ENCODE results near the gene TMEM108. TPM values are rescaled to one million over a fixed set of nuclear protein-coding genes. Genes with fewer than 3 reads are reported as not detected.
A peak's percentile ranks its signal among the peaks of the same experiment; 100 is the strongest.

TMEM108 gene
- total RNA-seq, 5 donors from 2014 or later (not counting 1 experiment from before 2014, with no cell fraction given), result 0.96 TPM; not detected in 4

DNA sequence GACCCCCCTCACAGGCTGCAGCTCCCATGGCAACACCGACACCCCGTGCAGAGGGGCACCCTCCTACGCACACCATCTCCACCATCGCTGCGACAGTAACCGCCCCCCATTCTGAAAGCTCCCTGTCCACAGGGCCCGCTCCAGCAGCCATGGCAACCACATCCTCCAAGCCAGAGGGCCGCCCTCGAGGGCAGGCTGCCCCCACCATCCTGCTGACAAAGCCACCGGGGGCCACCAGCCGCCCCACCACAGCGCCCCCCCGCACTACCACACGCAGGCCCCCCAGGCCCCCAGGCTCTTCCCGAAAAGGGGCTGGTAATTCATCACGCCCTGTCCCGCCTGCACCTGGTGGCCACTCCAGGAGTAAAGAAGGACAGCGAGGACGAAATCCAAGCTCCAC, 341.7 kb downstream of the TMEM108 start:
- POLR2A ChIA-PET, result no interaction called here
- Histone ChIP-seq H3K9me3 (no peaks in the 10 kb centered on the region), H3K27ac (ENCODE audit: low read length) (no peak overlapping the region), H3K36me3 (ENCODE audit: control insufficient read depth in 2 of 2, extremely low read depth in 1 of 2, insufficient read depth in 1 of 2, low read length in 1 of 2) (no peaks in the 10 kb centered on the region), H3K27me3 (replicated peaks in 1 of 2; ENCODE audit: control insufficient read depth in 2 of 2, extremely low read depth in 1 of 2, insufficient read depth in 2 of 2, low read length in 1 of 2) (peaks cover 0 to 6% of the 10 kb centered on the region in 2 experiments), H3K4me3 (ENCODE audit: control insufficient read depth in 1 of 2, extremely low read depth in 1 of 2, low read length in 1 of 2) (no peak overlapping the region), H3K4me1 (ENCODE audit: control insufficient read depth in 1 of 2, extremely low read depth in 1 of 2, insufficient read depth in 2 of 2, low read length in 2 of 2) (no peaks in the 10 kb centered on the region)
- Mint-ChIP-seq H3K36me3 (no peaks in the 10 kb centered on the region), H3K27me3 (peaks cover 0 to 1% of the 10 kb centered on the region in 2 donors), H3K4me1 (no peaks in the 10 kb centered on the region), H3K27ac (no peak overlapping the region), H3K9me3 (no peaks in the 10 kb centered on the region), H3K4me3 (no peak overlapping the region)
- WGBS (ENCODE audit: insufficient coverage), result 92% methylated on average over 16 of the region's 19 CpGs
- CTCF ChIA-PET, result no interaction called here
- ATAC-seq (replicated peaks in 1 of 4), result no peak
- no peak for DNase-seq

DNA sequence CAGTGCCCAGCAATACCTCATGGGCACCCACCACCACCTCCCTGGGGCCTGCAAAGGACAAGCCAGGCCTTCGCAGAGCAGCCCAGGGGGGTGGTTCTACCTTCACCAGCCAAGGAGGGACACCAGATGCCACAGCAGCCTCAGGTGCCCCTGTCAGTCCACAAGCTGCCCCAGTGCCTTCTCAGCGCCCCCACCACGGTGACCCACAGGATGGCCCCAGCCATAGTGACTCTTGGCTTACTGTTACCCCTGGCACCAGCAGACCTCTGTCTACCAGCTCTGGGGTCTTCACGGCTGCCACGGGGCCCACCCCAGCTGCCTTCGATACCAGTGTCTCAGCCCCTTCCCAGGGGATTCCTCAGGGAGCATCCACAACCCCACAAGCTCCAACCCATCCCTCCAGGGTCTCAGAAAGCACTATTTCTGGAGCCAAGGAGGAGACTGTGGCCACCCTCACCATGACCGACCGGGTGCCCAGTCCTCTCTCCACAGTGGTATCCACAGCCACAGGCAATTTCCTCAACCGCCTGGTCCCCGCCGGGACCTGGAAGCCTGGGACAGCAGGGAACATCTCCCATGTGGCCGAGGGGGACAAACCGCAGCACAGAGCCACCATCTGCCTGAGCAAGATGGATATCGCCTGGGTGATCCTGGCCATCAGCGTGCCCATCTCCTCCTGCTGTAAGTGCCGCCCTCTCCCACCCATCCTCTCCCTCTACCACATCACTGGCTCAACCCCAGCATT, 342.5 kb downstream of the TMEM108 start:
- H3K27me3 ChIP-seq (replicated peaks in 1 of 2; ENCODE audit: control insufficient read depth in 2 of 2, extremely low read depth in 1 of 2, insufficient read depth in 2 of 2, low read length in 1 of 2), result peaks cover 0 to 6% of the 10 kb centered on the region in 2 experiments
- Mint-ChIP-seq H3K36me3 (no peaks in the 10 kb centered on the region), H3K4me1 (no peaks in the 10 kb centered on the region), H3K27me3 (peaks cover 0 to 3% of the 10 kb centered on the region in 2 donors), H3K4me3 (no peak overlapping the region), H3K9me3 (no peaks in the 10 kb centered on the region), H3K27ac (no peak overlapping the region)
- WGBS (ENCODE audit: insufficient coverage), result 91% methylated on average over 16 of the region's 16 CpGs
- no peaks in the 10 kb centered on the region for H3K9me3 ChIP-seq
- H3K4me1 ChIP-seq (ENCODE audit: control insufficient read depth in 1 of 2, extremely low read depth in 1 of 2, insufficient read depth in 2 of 2, low read length in 2 of 2), result no peaks in the 10 kb centered on the region
- POLR2A ChIA-PET, result no interaction called here
- ATAC-seq (replicated peaks in 1 of 4) (no peak), DNase-seq (no peak)
- no peak overlapping the region for H3K27ac ChIP-seq (ENCODE audit: low read length)
- H3K4me3 ChIP-seq (ENCODE audit: control insufficient read depth in 1 of 2, extremely low read depth in 1 of 2, low read length in 1 of 2), result no peak overlapping the region
- CTCF ChIA-PET, result no interaction called here
- H3K36me3 ChIP-seq (ENCODE audit: control insufficient read depth in 2 of 2, extremely low read depth in 1 of 2, insufficient read depth in 1 of 2, low read length in 1 of 2), result no peaks in the 10 kb centered on the region

DNA sequence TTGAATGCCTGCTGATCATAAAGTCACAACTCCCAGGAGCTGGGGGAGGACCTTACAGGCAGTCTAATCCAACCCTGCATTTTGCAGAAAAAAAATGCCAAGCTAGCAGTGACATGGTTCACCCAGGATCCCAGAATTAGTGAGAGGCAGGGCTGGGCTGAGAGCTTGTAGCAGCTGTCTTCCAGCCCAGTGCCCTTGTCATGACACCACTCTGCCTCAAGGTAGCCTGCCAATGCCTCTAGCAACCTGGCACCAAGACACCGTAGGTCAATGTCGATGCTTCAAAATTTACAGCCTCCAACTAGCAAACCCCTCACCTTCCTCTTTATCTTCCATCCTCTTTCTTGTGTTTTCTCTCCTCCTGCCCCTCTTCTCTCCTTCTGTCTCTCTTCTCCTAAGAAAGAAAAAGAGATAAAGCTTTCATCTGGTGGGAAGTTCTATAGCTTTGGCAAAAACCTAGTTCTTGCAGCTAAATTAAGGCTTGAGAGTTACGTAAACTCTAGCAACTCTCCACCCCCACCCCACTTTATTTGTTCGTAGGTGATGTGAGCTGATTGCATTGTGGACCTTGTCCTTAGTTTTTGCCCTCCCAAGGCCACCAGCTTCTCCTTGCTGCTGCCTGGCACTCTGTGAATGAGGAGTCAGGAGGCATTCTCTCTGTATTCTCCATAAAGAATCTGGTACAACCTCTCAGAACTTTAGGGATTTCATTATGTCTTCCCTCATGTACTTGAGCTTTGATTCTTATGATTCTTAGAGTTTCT, 343.3 kb downstream of the TMEM108 start:
- DNase-seq, result no peak
- Histone ChIP-seq H3K27ac (ENCODE audit: low read length) (no peak overlapping the region), H3K4me1 (ENCODE audit: control insufficient read depth in 1 of 2, extremely low read depth in 1 of 2, insufficient read depth in 2 of 2, low read length in 2 of 2) (no peaks in the 10 kb centered on the region), H3K36me3 (ENCODE audit: control insufficient read depth in 2 of 2, extremely low read depth in 1 of 2, insufficient read depth in 1 of 2, low read length in 1 of 2) (no peaks in the 10 kb centered on the region), H3K4me3 (ENCODE audit: control insufficient read depth in 1 of 2, extremely low read depth in 1 of 2, low read length in 1 of 2) (no peak overlapping the region), H3K27me3 (replicated peaks in 1 of 2; ENCODE audit: control insufficient read depth in 2 of 2, extremely low read depth in 1 of 2, insufficient read depth in 2 of 2, low read length in 1 of 2) (peaks cover 0 to 6% of the 10 kb centered on the region in 2 experiments), H3K9me3 (no peaks in the 10 kb centered on the region)
- WGBS (ENCODE audit: insufficient coverage), result no CpG with 5 or more reads among the region's 4 CpGs
- no peak overlapping the region for H3K27ac Mint-ChIP-seq
- no peaks in the 10 kb centered on the region for H3K36me3 Mint-ChIP-seq
- no peak overlapping the region for H3K4me3 Mint-ChIP-seq
- H3K4me1 Mint-ChIP-seq, result no peaks in the 10 kb centered on the region
- peaks cover 0 to 3% of the 10 kb centered on the region in 2 donors for H3K27me3 Mint-ChIP-seq
- no peaks in the 10 kb centered on the region for H3K9me3 Mint-ChIP-seq
- no peak for ATAC-seq (replicated peaks in 1 of 4)
- ChIA-PET CTCF (interaction anchor here in 1 of 2 donors (0.6 to 1.1 kb wide), 2 partner anchors 8 to 20 kb away, joined by 3 read pairs; no protein-coding TSS in a partner anchor), POLR2A (no interaction called here)

DNA sequence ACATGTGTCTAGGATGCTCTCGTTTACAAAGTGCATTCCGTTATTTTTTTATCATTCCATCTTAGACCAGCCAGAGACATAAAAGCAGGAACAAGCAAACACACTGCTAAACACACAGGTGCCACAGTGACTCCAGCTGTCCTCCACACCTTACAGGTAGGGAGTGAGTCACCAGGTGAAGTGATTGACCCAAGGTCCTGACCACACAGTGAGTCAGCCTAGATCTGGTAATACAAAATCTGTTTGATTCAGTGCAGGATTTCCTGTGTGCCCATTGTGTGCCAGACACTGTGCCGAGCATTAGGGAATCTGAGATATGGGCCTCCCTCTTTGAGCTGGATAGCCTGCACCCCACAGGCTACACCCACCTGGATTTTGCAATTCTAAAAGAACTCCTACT, 345.0 kb downstream of the TMEM108 start:
- Histone ChIP-seq H3K9me3 (no peaks in the 10 kb centered on the region), H3K27ac (ENCODE audit: low read length) (no peak overlapping the region), H3K4me3 (ENCODE audit: control insufficient read depth in 1 of 2, extremely low read depth in 1 of 2, low read length in 1 of 2) (no peak overlapping the region), H3K36me3 (ENCODE audit: control insufficient read depth in 2 of 2, extremely low read depth in 1 of 2, insufficient read depth in 1 of 2, low read length in 1 of 2) (no peaks in the 10 kb centered on the region), H3K4me1 (ENCODE audit: control insufficient read depth in 1 of 2, extremely low read depth in 1 of 2, insufficient read depth in 2 of 2, low read length in 2 of 2) (no peaks in the 10 kb centered on the region), H3K27me3 (replicated peaks in 1 of 2; ENCODE audit: control insufficient read depth in 2 of 2, extremely low read depth in 1 of 2, insufficient read depth in 2 of 2, low read length in 1 of 2) (peaks cover 0 to 6% of the 10 kb centered on the region in 2 experiments)
- WGBS (ENCODE audit: insufficient coverage), result no CpG with 5 or more reads among the region's 3 CpGs
- ChIA-PET POLR2A (no interaction called here), CTCF (no interaction called here)
- Mint-ChIP-seq H3K4me3 (no peak overlapping the region), H3K27me3 (peaks cover 0 to 3% of the 10 kb centered on the region in 2 donors), H3K9me3 (no peaks in the 10 kb centered on the region), H3K27ac (no peak overlapping the region), H3K36me3 (no peaks in the 10 kb centered on the region), H3K4me1 (no peaks in the 10 kb centered on the region)
- DNase-seq (no peak), ATAC-seq (replicated peaks in 1 of 4) (no peak)

DNA sequence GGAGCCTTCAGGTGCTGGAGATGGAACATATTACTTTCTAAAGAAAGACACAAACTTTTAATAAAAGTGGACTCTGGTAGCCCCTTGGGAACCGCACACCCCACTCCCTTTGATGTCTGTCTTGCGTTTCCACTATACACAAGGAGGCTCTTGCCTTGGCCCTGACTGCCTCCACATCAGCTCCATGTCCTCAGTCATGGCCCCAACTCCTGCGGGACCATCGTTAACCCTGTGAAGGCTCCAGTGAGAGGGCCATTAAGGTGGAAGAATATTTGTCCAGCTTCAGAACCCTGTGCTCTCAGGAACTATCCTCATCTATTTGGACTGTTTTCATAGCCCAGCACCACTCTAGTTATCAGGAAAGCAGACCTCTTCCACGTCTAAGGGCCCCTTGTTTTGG, 345.6 kb downstream of the TMEM108 start:
- Mint-ChIP-seq H3K9me3 (no peaks in the 10 kb centered on the region), H3K36me3 (no peaks in the 10 kb centered on the region), H3K4me1 (no peaks in the 10 kb centered on the region), H3K27ac (no peak overlapping the region), H3K4me3 (no peak overlapping the region), H3K27me3 (peaks cover 0 to 3% of the 10 kb centered on the region in 2 donors)
- ATAC-seq (replicated peaks in 1 of 4), result no peak
- no peak for DNase-seq
- Histone ChIP-seq H3K4me1 (ENCODE audit: control insufficient read depth in 1 of 2, extremely low read depth in 1 of 2, insufficient read depth in 2 of 2, low read length in 2 of 2) (no peaks in the 10 kb centered on the region), H3K4me3 (ENCODE audit: control insufficient read depth in 1 of 2, extremely low read depth in 1 of 2, low read length in 1 of 2) (no peak overlapping the region), H3K27me3 (replicated peaks in 1 of 2; ENCODE audit: control insufficient read depth in 2 of 2, extremely low read depth in 1 of 2, insufficient read depth in 2 of 2, low read length in 1 of 2) (peaks cover 0 to 7% of the 10 kb centered on the region in 2 experiments), H3K36me3 (ENCODE audit: control insufficient read depth in 2 of 2, extremely low read depth in 1 of 2, insufficient read depth in 1 of 2, low read length in 1 of 2) (no peaks in the 10 kb centered on the region), H3K9me3 (no peaks in the 10 kb centered on the region), H3K27ac (ENCODE audit: low read length) (no peak overlapping the region)
- ChIA-PET POLR2A (no interaction called here), CTCF (no interaction called here)
- 80% methylated on average over 1 of the region's 5 CpGs for WGBS (ENCODE audit: insufficient coverage)

DNA sequence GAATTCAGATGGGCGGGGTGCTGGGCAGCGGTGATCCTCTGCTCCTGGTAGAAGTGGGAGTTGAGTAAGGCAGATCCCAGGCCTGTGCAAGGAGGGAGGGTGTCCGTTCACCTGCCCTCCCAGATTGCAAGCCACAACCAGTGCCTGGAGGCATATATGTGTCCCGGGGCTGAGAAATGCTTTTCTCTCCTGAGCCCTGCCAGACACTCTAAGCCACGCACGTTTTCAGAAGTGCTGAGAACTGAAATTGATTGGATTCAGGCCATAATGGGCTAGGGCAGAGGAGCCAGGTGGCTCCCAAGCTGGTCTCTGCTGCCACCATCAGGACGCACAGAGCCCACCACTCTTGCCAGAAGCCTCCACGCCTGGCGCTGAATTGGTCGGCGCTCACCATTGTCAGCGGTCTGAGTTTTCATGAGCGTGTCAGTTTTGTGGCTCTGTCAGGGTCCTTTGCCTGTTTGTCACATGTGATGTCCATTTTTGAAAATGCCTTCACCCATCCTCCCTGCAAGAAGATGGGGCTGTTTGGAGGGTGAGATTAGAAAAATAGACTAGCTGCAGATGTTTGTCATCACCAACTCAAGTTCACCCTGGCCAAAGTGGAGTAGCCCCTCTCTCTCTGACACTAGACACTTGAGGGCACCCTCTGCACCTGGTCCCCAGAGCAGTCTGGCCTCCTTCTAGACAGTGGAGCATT, 346.3 kb downstream of the TMEM108 start:
- H3K9me3 Mint-ChIP-seq, result no peaks in the 10 kb centered on the region
- Histone ChIP-seq H3K4me3 (ENCODE audit: control insufficient read depth in 1 of 2, extremely low read depth in 1 of 2, low read length in 1 of 2) (no peak overlapping the region), H3K36me3 (ENCODE audit: control insufficient read depth in 2 of 2, extremely low read depth in 1 of 2, insufficient read depth in 1 of 2, low read length in 1 of 2) (no peaks in the 10 kb centered on the region), H3K9me3 (no peaks in the 10 kb centered on the region), H3K4me1 (ENCODE audit: control insufficient read depth in 1 of 2, extremely low read depth in 1 of 2, insufficient read depth in 2 of 2, low read length in 2 of 2) (no peaks in the 10 kb centered on the region), H3K27me3 (replicated peaks in 1 of 2; ENCODE audit: control insufficient read depth in 2 of 2, extremely low read depth in 1 of 2, insufficient read depth in 2 of 2, low read length in 1 of 2) (peaks cover 0 to 9% of the 10 kb centered on the region in 2 experiments), H3K27ac (ENCODE audit: low read length) (no peak overlapping the region)
- H3K4me3 Mint-ChIP-seq, result no peak overlapping the region
- POLR2A ChIA-PET, result no interaction called here
- ATAC-seq (replicated peaks in 1 of 4) (no peak), DNase-seq (peak in 3 of 35 experiments; percentile 4 to 15 (median 5))
- CTCF ChIA-PET, result interaction anchor here in 1 of 2 donors (0.6 kb wide), 1 partner anchor 9 kb away, joined by 3 read pairs; no protein-coding TSS in a partner anchor
- 51% methylated on average over 12 of the region's 13 CpGs for WGBS (ENCODE audit: insufficient coverage)
- no peaks in the 10 kb centered on the region for H3K36me3 Mint-ChIP-seq
- H3K27me3 Mint-ChIP-seq, result peaks cover 0 to 3% of the 10 kb centered on the region in 2 donors
- H3K27ac Mint-ChIP-seq, result no peak overlapping the region
- no peaks in the 10 kb centered on the region for H3K4me1 Mint-ChIP-seq
